Upper lobe of left lung (tissue), 6 donors: ENCODE measurements around the gene TNPO1. TPM values are rescaled to one million over a fixed set of nuclear protein-coding genes. Genes with fewer than 3 reads are reported as not detected.
"Not testable (repeated sequence)": the region's sequence is repeated elsewhere in the genome, so short reads cannot be mapped to it uniquely, and the experiment has no call there.

Experiments used
- ATAC-seq, 2 donors: fragments of 200-7000 bp; cut with Tn5 transposase; one replicate each; pipeline ENCODE4 v1.9.1; 2022; ENCODE audit warnings: mild to moderate bottlenecking in 2 of 2, moderate library complexity in 2 of 2; ENCODE audit not compliant: low FRiP score in 2 of 2
- DNase-seq, 2 donors: peaks; one replicate each; pipeline ENCODE4 v3.0.0-alpha.2; 2019 to 2020
- H3K27ac ChIP-seq, 4 donors: fragments of 200-600 bp; sonication (generic); one replicate each; pipeline ENCODE4 v1.5.1; 2016 to 2019
- H3K27me3 ChIP-seq, 4 donors: fragments of 200-600 bp; sonication (generic); one replicate each; pipeline ENCODE4 v1.5.1; 2017 to 2019
- H3K36me3 ChIP-seq, 4 donors: fragments of 200-600 bp; sonication (generic); one replicate each; pipeline ENCODE4 v1.5.1; 2016 to 2019
- H3K4me1 ChIP-seq, 4 donors: fragments of 200-600 bp; sonication (generic); one replicate each; pipeline ENCODE4 v1.5.1; 2018 to 2019
- H3K4me3 ChIP-seq, 4 donors: fragments of 200-600 bp; sonication (generic); one replicate each; pipeline ENCODE4 v1.5.1; 2017 to 2019; ENCODE audit warnings: mild to moderate bottlenecking in 2 of 4, moderate library complexity in 1 of 4
- H3K9me3 ChIP-seq, 4 donors: fragments of 200-600 bp; sonication (generic); one replicate each; pipeline ENCODE4 v1.5.1; 2018 to 2019
- CTCF ChIP-seq, 6 experiments: fragments of 450-650 bp in 4 of 6; fragments of 200-600 bp in 2 of 6; sonication (generic) in 2 of 6; IDR thresholded peaks; one replicate each; pipeline ENCODE4 v1.5.1; 2016 to 2019; ENCODE audit warnings: antibody characterized with exemption in 6 of 6
- EP300 ChIP-seq, 4 donors: sonication (generic); formaldehyde crosslinking; IDR thresholded peaks; one replicate each; pipeline ENCODE4 v1.5.1; 2017; ENCODE audit warnings: antibody characterized with exemption in 4 of 4, control low read depth in 2 of 4
- POLR2A ChIP-seq, 4 donors: fragments of 450-650 bp; IDR thresholded peaks; one replicate each; pipeline ENCODE4 v1.5.1; 2016 to 2017; ENCODE audit warnings: antibody characterized with exemption in 4 of 4, mild to moderate bottlenecking in 2 of 4
- POLR2AphosphoS5 ChIP-seq, 2 donors: sonication (generic); formaldehyde crosslinking; IDR thresholded peaks; one replicate each; pipeline ENCODE4 v1.5.1; 2017; ENCODE audit warnings: antibody characterized with exemption in 2 of 2
- WGBS, 2 donors: methylation state at CpG; one replicate each; pipeline ENCODE4 v1.1.5; 2017 to 2018; 5-methylcytosine and 5-hydroxymethylcytosine counted together
- total RNA-seq, 6 donors: library from RNA; depleted of rRNA in 4 of 6; stranded (reverse); fragments of >200 nt in 4 of 6; gene quantifications; one replicate each; pipeline versions ENCODE4 v1.1.0 to v1.2.1, GENCODE V29; 2016 to 2021
- donor health status: DM: no; HTN: no; CAD: no; lungs with moderate emphysema.
- donor health status: DM: no; HTN: yes; CAD: no; lungs with severe emphysema.

The TNPO1 gene
- total RNA-seq, 6 donors from 2014 or later = 39.5 to 150 (median 70.9) TPM

- 70 to 81% methylated on average over 3 of the region's 3 CpGs for WGBS, 2 donors
- Histone ChIP-seq H3K27ac (no peak overlapping the region), H3K4me1 (no peaks in the 10 kb centered on the region), H3K27me3 (no peaks in the 10 kb centered on the region), H3K4me3 (no peak overlapping the region), H3K36me3 (no peaks in the 10 kb centered on the region), H3K9me3 (no peaks in the 10 kb centered on the region)
- TF ChIP-seq EP300 (IDR thresholded peaks at IDR 0.05) (no peak), CTCF (IDR thresholded peaks at IDR 0.05) (no peak), POLR2AphosphoS5 (IDR thresholded peaks at IDR 0.05) (no peak), POLR2A (IDR thresholded peaks at IDR 0.05) (no peak)
- no peak for DNase-seq
- no peak for ATAC-seq
Observed at GRCh38 chr5:72788866-72789505, 27.5 kb upstream of the TNPO1 start.

- no peak for DNase-seq
- Histone ChIP-seq H3K4me1 (no peaks in the 10 kb centered on the region), H3K36me3 (no peaks in the 10 kb centered on the region), H3K4me3 (no peak overlapping the region), H3K27me3 (no peaks in the 10 kb centered on the region), H3K9me3 (no peaks in the 10 kb centered on the region), H3K27ac (no peak overlapping the region)
- ATAC-seq = no peak
- WGBS, 2 donors = 56 to 71% methylated on average over 1 of the region's 1 CpG
- TF ChIP-seq CTCF (IDR thresholded peaks at IDR 0.05) = no peak
- TF ChIP-seq EP300 (IDR thresholded peaks at IDR 0.05) = no peak
- TF ChIP-seq POLR2A (IDR thresholded peaks at IDR 0.05) = no peak
- TF ChIP-seq POLR2AphosphoS5 (IDR thresholded peaks at IDR 0.05) = no peak
Observed at GRCh38 chr5:72790186-72790585, 26.3 kb upstream of the TNPO1 start.

- H3K4me1 ChIP-seq, ATAC-seq, DNase-seq, H3K27ac ChIP-seq, H3K27me3 ChIP-seq, H3K4me3 ChIP-seq, H3K9me3 ChIP-seq, H3K36me3 ChIP-seq: not testable (repeated sequence)
- WGBS, 2 donors = 91 to 92% methylated on average over 5 of the region's 5 CpGs
Observed at GRCh38 chr5:72792662-72793061, 23.8 kb upstream of the TNPO1 start.

GRCh38 chr5:72796001-72796400 is 20.5 kb upstream of the TNPO1 start:
- TF ChIP-seq EP300 (IDR thresholded peaks at IDR 0.05) (no peak), POLR2A (IDR thresholded peaks at IDR 0.05) (no peak), CTCF (IDR thresholded peaks at IDR 0.05) (no peak), POLR2AphosphoS5 (IDR thresholded peaks at IDR 0.05) (no peak)

GRCh38 chr5:72799721-72800120 is 16.7 kb upstream of the TNPO1 start:
- ATAC-seq (no peak), DNase-seq (no peak)
- Histone ChIP-seq H3K4me1 (no peaks in the 10 kb centered on the region), H3K4me3 (no peak overlapping the region), H3K27ac (no peak overlapping the region), H3K36me3 (no peaks in the 10 kb centered on the region), H3K27me3 (no peaks in the 10 kb centered on the region), H3K9me3 (peaks cover 0 to 4% (median 2%) of the 10 kb centered on the region in 4 donors)
- WGBS, 2 donors = 59 to 66% methylated on average over 1 of the region's 1 CpG
- TF ChIP-seq POLR2A (IDR thresholded peaks at IDR 0.05) (no peak), CTCF (IDR thresholded peaks at IDR 0.05) (no peak), EP300 (IDR thresholded peaks at IDR 0.05) (no peak), POLR2AphosphoS5 (IDR thresholded peaks at IDR 0.05) (no peak)

More at GRCh38 chr5:72796001-72796400, 20.5 kb upstream of the TNPO1 start:
- WGBS, 2 donors = 79 to 90% methylated on average over 3 of the region's 3 CpGs
- no peak overlapping the region for H3K4me3 ChIP-seq
- DNase-seq = no peak
- no peak for ATAC-seq
- H3K4me1 ChIP-seq = no peaks in the 10 kb centered on the region
- no peaks in the 10 kb centered on the region for H3K36me3 ChIP-seq
- no peaks in the 10 kb centered on the region for H3K9me3 ChIP-seq
- no peak overlapping the region for H3K27ac ChIP-seq
- H3K27me3 ChIP-seq = no peaks in the 10 kb centered on the region

- H3K4me1 ChIP-seq, H3K4me3 ChIP-seq, H3K36me3 ChIP-seq, H3K27ac ChIP-seq, H3K27me3 ChIP-seq, ATAC-seq, DNase-seq: not testable (repeated sequence)
- 59 to 75% methylated on average over 4 of the region's 4 CpGs for WGBS, 2 donors
- H3K9me3 ChIP-seq = peaks cover 0 to 18% (median 10%) of the 10 kb centered on the region in 4 donors
Observed at GRCh38 chr5:72808637-72809036, 7.8 kb upstream of the TNPO1 start.
